Parathyroid adenoma (tissue), 2 donors: ENCODE data around the gene CYB5RL.

Experiments used
- H2AFZ ChIP-seq: fragments of 300-600 bp; sonication (generic); one replicate; pipeline ENCODE4 v1.7.0; 2017; ENCODE audit warnings: antibody characterized with exemption, mild to moderate bottlenecking
- H3K27ac ChIP-seq: fragments of 300-600 bp; sonication (generic); one replicate; pipeline ENCODE4 v1.7.0; 2017
- H3K27me3 ChIP-seq: fragments of 300-600 bp; sonication (generic); one replicate; pipeline ENCODE4 v1.7.0; 2017; ENCODE audit warnings: low read length; ENCODE audit not compliant: control insufficient read depth, insufficient read depth
- H3K36me3 ChIP-seq: fragments of 300-600 bp; sonication (generic); one replicate; pipeline ENCODE4 v1.7.0; 2017; ENCODE audit warnings: low read length; ENCODE audit not compliant: control insufficient read depth, insufficient read depth
- H3K4me1 ChIP-seq: fragments of 300-600 bp; sonication (generic); one replicate; pipeline ENCODE4 v1.7.0; 2017; ENCODE audit warnings: control low read depth
- H3K4me2 ChIP-seq: fragments of 300-600 bp; sonication (generic); one replicate; pipeline ENCODE4 v1.7.0; 2017; ENCODE audit warnings: low read length
- H3K4me3 ChIP-seq: fragments of 300-600 bp; sonication (generic); one replicate; pipeline ENCODE4 v1.7.0; 2017; ENCODE audit warnings: low read depth, low read length
- H3K79me2 ChIP-seq: fragments of 300-600 bp; sonication (generic); one replicate; pipeline ENCODE4 v1.7.0; 2017; ENCODE audit warnings: control low read depth
- H3K9ac ChIP-seq: fragments of 300-600 bp; sonication (generic); one replicate; pipeline ENCODE4 v1.7.0; 2017; ENCODE audit warnings: mild to moderate bottlenecking
- H3K9me3 ChIP-seq: fragments of 300-600 bp; sonication (generic); one replicate; pipeline ENCODE4 v1.7.0; 2017; ENCODE audit warnings: low read length; ENCODE audit not compliant: control insufficient read depth
- TF ChIP-seq, protein P1 (sequence below): fragments of 300-600 bp; sonication (generic); IDR thresholded peaks from one replicate; pipeline ENCODE4 v1.7.0; 2017; ENCODE audit warnings: antibody characterized with exemption, mild to moderate bottlenecking
- donor health status: primary hyperparathyroidism.

CYB5RL gene

DNA sequence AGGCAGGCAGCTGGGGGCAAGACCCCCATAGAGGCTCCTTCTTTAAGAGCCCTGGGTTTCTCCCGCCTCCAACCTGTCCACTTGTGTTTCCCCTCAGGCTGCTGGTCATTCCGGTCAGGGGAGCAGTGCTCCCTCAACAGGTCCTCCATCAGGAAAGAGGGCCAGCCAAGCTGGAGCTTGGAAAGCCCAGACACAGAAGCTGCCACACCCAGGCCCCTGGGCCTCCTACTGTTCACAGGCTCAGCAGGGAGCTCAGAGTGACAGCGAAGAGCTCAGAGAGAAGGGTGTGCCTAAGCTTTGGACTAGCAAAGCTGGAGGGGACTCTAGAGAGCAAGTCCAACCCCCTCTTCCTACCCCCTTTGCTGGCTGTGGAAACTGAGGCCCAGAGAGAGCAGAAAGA is 36.8 kb downstream of the CYB5RL start:
- Histone ChIP-seq H3K27ac (no peak overlapping the region), H3K9ac (no peak overlapping the region), H3K4me1 (no peaks in the 10 kb centered on the region), H3K27me3 (no peaks in the 10 kb centered on the region), H3K9me3 (no peaks in the 10 kb centered on the region), H3K4me3 (no peak overlapping the region), H3K36me3 (no peaks in the 10 kb centered on the region), H3K79me2 (no peaks in the 10 kb centered on the region), H2AFZ (no peak overlapping the region), H3K4me2 (no peak overlapping the region)
- TF ChIP-seq, protein P1, sequence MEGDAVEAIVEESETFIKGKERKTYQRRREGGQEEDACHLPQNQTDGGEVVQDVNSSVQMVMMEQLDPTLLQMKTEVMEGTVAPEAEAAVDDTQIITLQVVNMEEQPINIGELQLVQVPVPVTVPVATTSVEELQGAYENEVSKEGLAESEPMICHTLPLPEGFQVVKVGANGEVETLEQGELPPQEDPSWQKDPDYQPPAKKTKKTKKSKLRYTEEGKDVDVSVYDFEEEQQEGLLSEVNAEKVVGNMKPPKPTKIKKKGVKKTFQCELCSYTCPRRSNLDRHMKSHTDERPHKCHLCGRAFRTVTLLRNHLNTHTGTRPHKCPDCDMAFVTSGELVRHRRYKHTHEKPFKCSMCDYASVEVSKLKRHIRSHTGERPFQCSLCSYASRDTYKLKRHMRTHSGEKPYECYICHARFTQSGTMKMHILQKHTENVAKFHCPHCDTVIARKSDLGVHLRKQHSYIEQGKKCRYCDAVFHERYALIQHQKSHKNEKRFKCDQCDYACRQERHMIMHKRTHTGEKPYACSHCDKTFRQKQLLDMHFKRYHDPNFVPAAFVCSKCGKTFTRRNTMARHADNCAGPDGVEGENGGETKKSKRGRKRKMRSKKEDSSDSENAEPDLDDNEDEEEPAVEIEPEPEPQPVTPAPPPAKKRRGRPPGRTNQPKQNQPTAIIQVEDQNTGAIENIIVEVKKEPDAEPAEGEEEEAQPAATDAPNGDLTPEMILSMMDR: no peak

DNA sequence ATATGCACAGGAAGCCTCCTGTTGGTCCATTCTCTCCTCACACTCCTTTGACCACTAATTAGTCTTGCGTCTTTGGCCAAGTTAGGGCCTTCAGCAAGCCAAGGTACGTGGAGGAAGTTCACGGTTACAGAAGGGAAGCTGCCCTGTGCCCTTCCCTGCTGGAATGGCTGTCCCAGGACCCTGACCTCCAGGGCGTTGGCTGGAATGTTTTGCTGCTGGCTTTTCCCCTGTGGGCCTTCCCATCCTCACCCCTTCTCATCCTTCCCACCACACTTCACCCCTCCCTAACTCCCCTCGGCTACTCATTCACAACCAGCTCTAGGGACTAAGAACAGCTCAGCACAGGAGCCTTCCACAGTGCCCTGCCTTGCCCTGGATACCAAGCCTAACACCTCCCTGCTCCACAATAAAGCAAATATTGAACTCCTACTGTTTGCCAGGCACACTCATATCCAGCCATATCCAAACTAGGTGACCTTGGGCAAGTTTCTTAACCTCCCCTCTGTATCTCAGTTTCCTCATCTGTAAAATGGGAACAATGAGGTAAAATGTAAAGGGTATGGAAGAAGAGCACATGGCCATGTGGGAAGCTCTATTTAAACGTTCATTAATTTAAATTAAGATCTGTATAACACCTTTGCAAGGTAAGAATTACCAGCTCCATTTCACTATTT is 38.2 kb downstream of the CYB5RL start:
- no peak overlapping the region for H2AFZ ChIP-seq
- no peak overlapping the region for H3K4me2 ChIP-seq
- H3K9ac ChIP-seq: no peak overlapping the region
- H3K36me3 ChIP-seq: no peaks in the 10 kb centered on the region
- H3K9me3 ChIP-seq: no peaks in the 10 kb centered on the region
- no peak overlapping the region for H3K27ac ChIP-seq
- no peaks in the 10 kb centered on the region for H3K27me3 ChIP-seq
- no peaks in the 10 kb centered on the region for H3K79me2 ChIP-seq
- H3K4me1 ChIP-seq: no peaks in the 10 kb centered on the region
- H3K4me3 ChIP-seq: no peak overlapping the region
- TF ChIP-seq, protein P1: no peak

DNA sequence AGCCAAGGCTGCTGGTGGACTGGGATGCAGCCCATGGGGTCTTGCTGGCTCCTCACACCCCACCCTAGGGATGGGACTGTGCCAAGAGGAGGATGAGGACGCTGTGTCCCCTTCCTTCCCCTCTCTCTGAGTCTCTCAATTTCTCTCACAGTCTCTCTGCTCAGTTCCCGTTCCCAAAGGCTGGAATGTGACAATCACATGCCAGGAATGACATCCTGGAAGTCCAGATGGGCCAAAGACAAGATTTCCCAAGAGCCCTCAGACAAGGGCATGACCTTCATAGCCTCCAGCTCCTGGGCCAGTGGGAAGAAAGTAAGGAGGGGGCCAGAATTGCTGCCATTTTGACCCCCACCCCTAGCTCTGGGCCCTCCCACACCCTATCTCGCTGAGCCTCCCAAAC is 39.5 kb downstream of the CYB5RL start:
- H3K4me2 ChIP-seq: no peak overlapping the region
- H3K4me1 ChIP-seq: no peaks in the 10 kb centered on the region
- H3K4me3 ChIP-seq: no peak overlapping the region
- TF ChIP-seq, protein P1: no peak
- H2AFZ ChIP-seq: no peak overlapping the region
- H3K36me3 ChIP-seq: no peaks in the 10 kb centered on the region
- H3K9me3 ChIP-seq: no peaks in the 10 kb centered on the region
- H3K27ac ChIP-seq: no peak overlapping the region
- no peaks in the 10 kb centered on the region for H3K79me2 ChIP-seq
- H3K27me3 ChIP-seq: no peaks in the 10 kb centered on the region
- no peak overlapping the region for H3K9ac ChIP-seq

DNA sequence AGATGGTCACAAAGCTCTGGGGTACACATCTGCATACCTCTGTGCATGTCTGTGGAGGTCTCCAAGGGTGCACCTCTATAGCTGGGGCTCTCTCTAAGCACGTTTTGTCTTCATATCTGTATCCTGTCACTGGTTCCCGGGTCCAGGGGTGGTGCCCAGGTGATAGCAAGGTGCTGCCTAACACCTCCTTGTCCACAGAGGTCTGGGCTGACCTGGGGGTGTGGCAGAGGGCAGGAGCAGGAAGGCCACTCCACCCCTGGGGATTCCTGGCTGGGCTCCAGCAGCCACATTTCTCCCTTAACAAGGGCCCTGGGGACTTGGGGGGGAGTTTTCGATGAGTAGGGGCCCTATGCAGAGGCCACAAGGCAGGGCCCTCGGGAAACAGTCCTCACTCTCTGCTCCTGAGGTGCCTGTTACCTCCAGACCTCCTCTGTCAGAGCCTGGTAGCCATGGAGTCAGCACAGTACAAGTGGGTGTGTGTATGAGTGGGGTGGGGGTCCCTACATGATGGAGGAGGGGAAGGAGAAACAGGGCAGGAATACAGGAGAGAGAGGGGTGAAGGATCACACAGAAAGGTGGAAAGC is 40.0 kb downstream of the CYB5RL start:
- TF ChIP-seq, protein P1: no peak
- Histone ChIP-seq H3K9me3 (no peaks in the 10 kb centered on the region), H3K36me3 (no peaks in the 10 kb centered on the region), H3K27ac (no peak overlapping the region), H3K4me2 (no peak overlapping the region), H3K4me3 (no peak overlapping the region), H3K27me3 (no peaks in the 10 kb centered on the region), H2AFZ (no peak overlapping the region), H3K9ac (no peak overlapping the region), H3K4me1 (no peaks in the 10 kb centered on the region), H3K79me2 (no peaks in the 10 kb centered on the region)

DNA sequence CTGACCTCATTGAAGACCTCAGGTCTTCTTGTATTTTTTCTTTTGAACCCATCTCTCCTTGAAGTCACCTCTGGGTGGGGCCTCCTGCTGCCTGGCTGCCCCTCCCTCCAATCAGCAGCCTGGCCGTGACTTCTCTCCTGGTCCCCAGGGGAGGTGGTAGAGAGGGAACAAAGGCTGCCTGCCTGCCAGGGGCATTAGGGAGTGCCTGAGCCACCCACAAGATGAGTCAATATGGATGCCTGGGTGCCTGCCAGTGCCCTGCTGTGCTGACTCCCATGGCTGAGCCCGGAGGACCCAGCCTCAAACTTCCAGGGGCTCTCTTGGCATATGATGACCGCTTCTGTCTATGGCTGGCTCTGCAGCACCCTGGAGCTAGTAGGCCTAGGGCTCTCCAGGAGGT is 41.8 kb downstream of the CYB5RL start:
- Histone ChIP-seq H3K4me3 (no peak overlapping the region), H3K36me3 (no peaks in the 10 kb centered on the region), H3K79me2 (no peaks in the 10 kb centered on the region), H3K4me2 (no peak overlapping the region), H3K9me3 (no peaks in the 10 kb centered on the region), H3K9ac (no peak overlapping the region), H3K4me1 (no peaks in the 10 kb centered on the region), H3K27me3 (no peaks in the 10 kb centered on the region), H2AFZ (no peak overlapping the region), H3K27ac (no peak overlapping the region)
- TF ChIP-seq, protein P1: no peak
